Adrenal gland (tissue), 12 donors: ENCODE data around the gene SURF4. TPM values are rescaled to one million over a fixed set of nuclear protein-coding genes. Genes with fewer than 3 reads are reported as not detected.

ENCODE experiments used
- DNase-seq, 7 donors: peaks; one replicate each; pipeline ENCODE4 v3.0.0-alpha.2; 2019 to 2020
- H3K27ac ChIP-seq, 5 donors: fragments of 200-600 bp; sonication (generic) in 4 of 5; 1 replicate in 3 of 5; 2 replicates in 2 of 5; pipeline versions ENCODE4 v1.5.1 to v1.8.0; 2016 to 2020; ENCODE audit warnings: mild to moderate bottlenecking in 1 of 5
- H3K27me3 ChIP-seq: fragments of 200-600 bp; 2 replicates; pipeline ENCODE4 v1.8.0; 2021
- H3K36me3 ChIP-seq, 2 donors: fragments of 200-600 bp; replicated peaks in 1 of 2; 1 replicate in 1 of 2; 2 replicates in 1 of 2; pipeline versions ENCODE4 v1.5.1 to v1.8.0; 2018 to 2022
- H3K4me1 ChIP-seq, 2 donors: fragments of 200-600 bp; replicated peaks in 1 of 2; 1 replicate in 1 of 2; 2 replicates in 1 of 2; pipeline versions ENCODE4 v1.5.1 to v1.8.0; 2018 to 2021
- H3K4me3 ChIP-seq, 4 donors: fragments of 200-600 bp; sonication (generic) in 3 of 4; one replicate each; pipeline ENCODE4 v1.5.1; 2016 to 2018
- H3K9me3 ChIP-seq, 3 donors: fragments of 200-600 bp; sonication (generic) in 1 of 3; replicated peaks in 1 of 3; 1 replicate in 2 of 3; 2 replicates in 1 of 3; pipeline versions ENCODE4 v1.5.1 to v1.8.0; 2016 to 2021
- CTCF ChIP-seq, 6 experiments: fragments of 450-650 bp in 4 of 6; fragments of 200-600 bp in 2 of 6; sonication (generic) in 1 of 6; IDR thresholded peaks; 1 replicate in 5 of 6; 2 replicates in 1 of 6; pipeline versions ENCODE4 v1.5.1 to v1.8.0; 2016 to 2021; ENCODE audit warnings: antibody characterized with exemption in 6 of 6, mild to moderate bottlenecking in 2 of 6, moderate library complexity in 1 of 6
- POLR2A ChIP-seq, 2 donors: fragments of 450-650 bp; IDR thresholded peaks; one replicate each; pipeline ENCODE4 v1.6.1; 2017; ENCODE audit warnings: antibody characterized with exemption in 2 of 2, mild to moderate bottlenecking in 2 of 2, moderate library complexity in 1 of 2
- WGBS, 4 donors: extraction: QIAGEN DNeasy Blood & Tissue Kit in 2 of 4; methylation state at CpG; one replicate each; pipeline versions ENCODE4 v1.1.5 to v1.1.7; 2013 to 2017; 5-methylcytosine and 5-hydroxymethylcytosine counted together
- intact Hi-C, 2 donors: fragments of 100-400 bp; cut with DNase I; formaldehyde crosslinking; loops; one replicate each; pipeline versions ENCODE4 v1.14.1 to v1.15.0; 2022 to 2023
- polyA plus RNA-seq, 3 donors: library from polyadenylated mRNA; stranded (reverse); fragments of 200-250 nt in 2 of 3; fragments of 350-450 nt in 1 of 3; fragmentation: Illumina TruSeq in 1 of 3; extraction: RNeasy Lipid Tissue Mini Kit (QIAGEN cat#74804) in 1 of 3; gene quantifications; one replicate each; pipeline ENCODE4 v1.2.3, GENCODE V29; 2013 to 2014
- total RNA-seq, 9 donors: library from RNA; depleted of rRNA in 4 of 9; stranded (reverse); fragments of >200 nt in 4 of 9; fragments of 120-200 nt in 1 of 9; fragmentation: NEBNext Ultra II Directional in 1 of 9; extraction: Animal tissue kit (Norgen Biotek cat#: 25700) in 1 of 9; gene quantifications; one replicate each; pipeline versions ENCODE4 v1.1.0 to v1.2.4, GENCODE V29; 2013 to 2023
- donor health status: healthy with polysubstance abuse.
- donor health status: Bipolar disorder and iron deficiency.
- donor health status: DM: yes; HTN: yes; CAD: no.
- donor health status: DM: no; HTN: no; CAD: no.
- donor health status: DM: no; HTN: no; CAD: no.
- donor health status: DM: yes; HTN: yes; CAD: no.

SURF4 gene
- total and polyA plus RNA-seq, 12 donors = 43.4 to 340 (median 177) TPM

- WGBS, 4 donors = 90 to 92% (median 91%) methylated on average over 16 to 17 of the region's 17 CpGs
- no peak for DNase-seq
Observed at GRCh38 chr9:133384736-133385321, 9.0 kb upstream of the SURF4 start.

GRCh38 chr9:133383438-133383837 is 7.6 kb upstream of the SURF4 start:
- Histone ChIP-seq H3K36me3 (no peaks in the 10 kb centered on the region), H3K4me1 (peaks cover 0 to 5% of the 10 kb centered on the region in 2 donors), H3K27ac (no peak overlapping the region), H3K9me3 (no peaks in the 10 kb centered on the region), H3K27me3 (no peaks in the 10 kb centered on the region), H3K4me3 (no peak overlapping the region)
- WGBS, 4 donors = 92 to 98% (median 96%) methylated on average over 3 of the region's 3 CpGs
- intact Hi-C loops = no loop called here
- TF ChIP-seq POLR2A (IDR thresholded peaks at IDR 0.05) = no peak
- no peak for TF ChIP-seq CTCF (IDR thresholded peaks at IDR 0.05)
- DNase-seq = no peak

More at GRCh38 chr9:133384736-133385321, 9.0 kb upstream of the SURF4 start:
- H3K9me3 ChIP-seq = no peaks in the 10 kb centered on the region
- peaks cover 0 to under 1% of the 10 kb centered on the region in 2 donors for H3K4me1 ChIP-seq
- no peaks in the 10 kb centered on the region for H3K27me3 ChIP-seq
- no peak overlapping the region for H3K27ac ChIP-seq
- H3K4me3 ChIP-seq = no peak overlapping the region
- intact Hi-C loops = no loop called here
- H3K36me3 ChIP-seq = no peaks in the 10 kb centered on the region
- TF ChIP-seq CTCF (IDR thresholded peaks at IDR 0.05) = no peak
- no peak for TF ChIP-seq POLR2A (IDR thresholded peaks at IDR 0.05)

- H3K9me3 ChIP-seq = no peaks in the 10 kb centered on the region
- H3K27ac ChIP-seq = no peak overlapping the region
- TF ChIP-seq CTCF (IDR thresholded peaks at IDR 0.05) (no peak), POLR2A (IDR thresholded peaks at IDR 0.05) (no peak)
- 83 to 93% (median 92%) methylated on average over 4 of the region's 4 CpGs for WGBS, 4 donors
- no peak overlapping the region for H3K4me3 ChIP-seq
- intact Hi-C loops = no loop called here
- no peaks in the 10 kb centered on the region for H3K27me3 ChIP-seq
- peaks cover 0 to 5% of the 10 kb centered on the region in 2 donors for H3K4me1 ChIP-seq
- H3K36me3 ChIP-seq = no peaks in the 10 kb centered on the region
- DNase-seq = no peak
Observed at GRCh38 chr9:133382507-133383141, 6.8 kb upstream of the SURF4 start.

GRCh38 chr9:133380734-133381133 is 4.9 kb upstream of the SURF4 start:
- Histone ChIP-seq H3K4me3 (no peak overlapping the region), H3K4me1 (peaks cover 5% of the 10 kb centered on the region in 2 donors), H3K27me3 (no peaks in the 10 kb centered on the region), H3K27ac (no peak overlapping the region), H3K36me3 (no peaks in the 10 kb centered on the region), H3K9me3 (no peaks in the 10 kb centered on the region)
- DNase-seq = no peak
- intact Hi-C loops = no loop called here
- 87 to 91% (median 89%) methylated on average over 4 of the region's 4 CpGs for WGBS, 4 donors
- no peak for TF ChIP-seq POLR2A (IDR thresholded peaks at IDR 0.05)
- TF ChIP-seq CTCF (IDR thresholded peaks at IDR 0.05) = no peak
